GM20000 (cell line): ENCODE results near the gene ALDH8A1.

Source experiments
- DNase-seq: peaks from one replicate; pipeline ENCODE4 v3.0.0; 2012; ENCODE audit warnings: low spot score
- TF ChIP-seq, protein P1 (sequence below): IDR thresholded peaks from 2 replicates; pipeline ENCODE4 v1.5.1; 2012; ENCODE audit warnings: mild to moderate bottlenecking, control low read depth; ENCODE audit errors: extremely low read depth, missing control alignments

The ALDH8A1 gene

DNA sequence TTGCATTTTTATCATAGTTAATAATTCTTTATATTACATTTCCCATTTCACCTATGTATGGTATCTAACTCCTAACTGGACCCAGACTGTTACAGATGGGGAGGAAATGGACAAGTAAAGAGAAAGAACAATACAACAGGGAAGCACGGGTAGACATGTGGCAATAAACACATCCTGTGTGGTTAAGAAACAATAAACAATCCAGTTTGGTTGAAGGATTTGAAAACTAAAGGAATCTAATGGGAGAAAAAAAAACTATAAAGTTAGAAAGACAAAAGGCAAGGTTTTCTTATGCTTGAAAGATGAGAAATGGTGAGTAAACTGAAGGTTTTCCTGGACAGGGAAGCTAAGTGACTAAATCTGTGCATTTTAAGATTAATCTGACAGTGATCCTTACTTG, 34.9 kb upstream of the ALDH8A1 start:
- TF ChIP-seq, protein P1, sequence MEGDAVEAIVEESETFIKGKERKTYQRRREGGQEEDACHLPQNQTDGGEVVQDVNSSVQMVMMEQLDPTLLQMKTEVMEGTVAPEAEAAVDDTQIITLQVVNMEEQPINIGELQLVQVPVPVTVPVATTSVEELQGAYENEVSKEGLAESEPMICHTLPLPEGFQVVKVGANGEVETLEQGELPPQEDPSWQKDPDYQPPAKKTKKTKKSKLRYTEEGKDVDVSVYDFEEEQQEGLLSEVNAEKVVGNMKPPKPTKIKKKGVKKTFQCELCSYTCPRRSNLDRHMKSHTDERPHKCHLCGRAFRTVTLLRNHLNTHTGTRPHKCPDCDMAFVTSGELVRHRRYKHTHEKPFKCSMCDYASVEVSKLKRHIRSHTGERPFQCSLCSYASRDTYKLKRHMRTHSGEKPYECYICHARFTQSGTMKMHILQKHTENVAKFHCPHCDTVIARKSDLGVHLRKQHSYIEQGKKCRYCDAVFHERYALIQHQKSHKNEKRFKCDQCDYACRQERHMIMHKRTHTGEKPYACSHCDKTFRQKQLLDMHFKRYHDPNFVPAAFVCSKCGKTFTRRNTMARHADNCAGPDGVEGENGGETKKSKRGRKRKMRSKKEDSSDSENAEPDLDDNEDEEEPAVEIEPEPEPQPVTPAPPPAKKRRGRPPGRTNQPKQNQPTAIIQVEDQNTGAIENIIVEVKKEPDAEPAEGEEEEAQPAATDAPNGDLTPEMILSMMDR: no peak
- DNase-seq: no peak

DNA sequence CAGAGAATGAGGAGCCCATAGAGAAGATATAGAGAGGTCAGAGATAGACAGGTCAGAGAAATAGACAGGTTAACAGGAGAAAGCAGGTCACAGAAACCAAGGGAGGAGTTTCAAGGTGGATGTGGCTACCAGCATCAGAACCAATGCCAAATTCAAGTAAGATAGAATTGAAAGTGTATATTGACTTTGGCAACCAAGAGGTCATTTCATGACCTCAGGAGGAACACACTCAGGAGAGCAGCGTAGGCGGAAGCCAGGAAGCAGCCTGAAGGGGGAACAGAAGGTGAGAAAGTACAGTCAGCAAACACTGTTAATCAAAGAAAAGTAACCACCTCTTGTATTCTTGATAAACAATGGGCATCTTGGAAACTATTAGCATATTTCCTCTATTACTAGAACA, 33.9 kb upstream of the ALDH8A1 start:
- DNase-seq: no peak
- TF ChIP-seq, protein P1: no peak

DNA sequence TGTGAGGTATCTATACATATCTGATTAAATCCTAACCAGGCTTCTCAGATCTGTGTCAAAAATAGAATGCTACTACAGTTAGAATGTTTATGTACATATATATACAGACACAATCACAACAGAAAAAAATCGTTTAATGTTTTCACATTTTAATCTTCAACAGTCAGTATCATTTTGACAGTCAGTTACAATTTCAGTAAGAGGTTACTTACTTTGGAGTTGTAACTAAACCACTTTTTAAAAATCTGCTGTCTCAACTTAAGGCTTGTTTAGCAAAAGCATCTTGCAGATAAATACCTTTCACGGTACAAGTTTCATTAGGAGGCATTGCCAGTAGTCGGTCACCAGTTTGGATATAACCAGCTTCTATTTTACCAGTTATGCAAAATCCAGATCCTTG, 32.3 kb upstream of the ALDH8A1 start:
- TF ChIP-seq, protein P1: no peak
- DNase-seq: no peak

DNA sequence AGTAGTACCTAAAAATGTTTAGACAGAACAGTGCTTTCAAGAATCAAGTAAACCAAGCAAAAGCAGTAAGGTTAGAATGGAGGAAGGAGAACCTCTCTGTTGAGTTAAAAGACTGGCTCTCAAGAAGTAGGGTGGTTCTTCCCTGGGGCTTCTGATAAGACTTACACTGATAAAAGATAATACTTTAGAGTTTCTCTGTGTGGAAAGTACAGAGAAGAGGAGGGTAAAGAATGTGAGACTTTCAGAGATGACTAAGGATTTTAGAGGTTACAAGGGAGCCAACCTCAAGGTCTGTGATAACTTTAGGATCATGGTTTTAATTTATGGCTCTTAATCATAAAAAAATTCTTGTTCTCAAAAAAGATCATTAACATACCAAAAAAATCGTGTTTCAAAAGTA, 30.9 kb upstream of the ALDH8A1 start:
- TF ChIP-seq, protein P1: no peak
- no peak for DNase-seq

DNA sequence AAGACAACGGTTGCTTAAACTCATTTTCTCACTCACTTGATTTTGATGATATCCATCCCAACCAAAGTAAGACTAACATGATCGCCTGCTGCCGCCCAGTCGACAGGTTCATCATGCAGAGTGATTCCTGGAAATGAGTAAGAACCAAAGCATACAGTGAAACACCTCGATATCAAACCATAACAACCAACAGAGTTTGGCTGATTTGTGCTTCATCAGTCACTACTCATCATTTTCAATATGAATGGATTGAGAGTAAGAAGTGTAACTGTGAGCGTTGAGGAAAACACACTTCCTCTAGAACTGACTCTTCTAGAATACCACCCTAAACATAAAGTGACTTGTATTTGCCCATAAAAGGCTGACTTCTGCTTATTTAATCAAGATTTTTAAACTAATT, 29.2 kb upstream of the ALDH8A1 start:
- TF ChIP-seq, protein P1: no peak
- peak; percentile 14 for DNase-seq

DNA sequence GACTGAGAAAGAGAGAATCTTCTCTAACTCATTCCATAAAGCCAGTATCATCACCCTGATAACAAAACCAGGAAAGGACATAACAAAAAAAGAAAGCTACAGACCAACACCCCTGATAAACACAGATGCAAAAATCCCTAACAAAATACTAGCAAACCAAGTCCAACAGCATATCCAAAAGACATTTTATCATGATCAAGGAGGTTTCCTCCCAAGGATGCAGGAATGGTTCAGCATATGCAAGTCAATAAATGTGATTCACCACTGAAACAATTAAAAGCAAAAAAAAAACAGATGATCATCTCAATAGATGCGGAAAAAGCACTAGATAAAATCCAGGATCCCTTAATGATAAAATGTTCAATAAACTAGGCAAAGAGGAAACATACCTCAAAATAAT, 24.5 kb upstream of the ALDH8A1 start:
- TF ChIP-seq, protein P1: no peak
- DNase-seq: no peak

DNA sequence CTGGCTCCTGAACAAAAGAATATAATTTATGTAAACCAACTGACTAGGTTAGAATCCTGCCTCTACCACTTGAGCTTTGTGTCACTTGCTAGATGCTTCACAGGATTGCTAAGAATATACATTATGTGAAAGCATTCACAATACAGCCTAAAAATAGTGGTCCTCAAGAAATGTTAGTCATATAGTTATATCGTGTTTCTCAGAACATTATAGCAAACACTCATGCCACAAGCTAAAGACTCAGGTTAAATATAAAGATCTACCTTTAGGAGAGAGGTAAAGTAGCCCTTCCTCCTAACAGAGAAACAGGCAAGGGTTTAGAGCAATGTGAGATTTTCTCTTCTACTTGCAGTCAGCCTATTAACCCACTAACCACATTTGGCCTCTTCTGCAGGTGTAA, 17.8 kb upstream of the ALDH8A1 start:
- DNase-seq: no peak
- TF ChIP-seq, protein P1: no peak
